ENCODE data around the gene DPP10. TPM values are rescaled to one million over a fixed set of nuclear protein-coding genes. Genes with fewer than 3 reads are reported as not detected.

The DPP10 gene
- total RNA-seq, 1 donor from 2014 or later, result 6.5 TPM

DNA sequence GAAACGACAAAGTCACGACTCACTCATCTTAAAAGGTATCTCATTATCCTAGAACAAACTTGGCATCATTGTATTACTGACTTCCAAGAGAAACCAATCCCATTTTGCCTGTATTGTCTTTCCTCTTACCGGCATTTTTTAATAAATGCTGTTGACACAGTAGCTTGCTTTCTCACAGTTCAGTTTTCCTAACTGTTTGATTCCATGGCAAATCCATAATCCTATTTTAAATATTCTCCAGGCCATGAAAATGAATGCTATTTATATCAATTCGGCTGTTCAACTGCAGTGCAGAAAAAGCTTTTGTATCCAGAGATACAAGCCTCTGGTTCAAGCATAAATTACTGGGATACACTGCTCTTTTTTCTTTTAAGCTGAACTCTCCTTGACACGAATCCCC is 1241.9 kb downstream of the DPP10 start:
- H3K4me3 ChIP-seq, result no peak overlapping the region
- TF ChIP-seq EZH2phosphoT487 (IDR thresholded peaks at IDR 0.05) (no peak), EZH2 (IDR thresholded peaks at IDR 0.05) (no peak)
- TF ChIP-seq, protein P1, sequence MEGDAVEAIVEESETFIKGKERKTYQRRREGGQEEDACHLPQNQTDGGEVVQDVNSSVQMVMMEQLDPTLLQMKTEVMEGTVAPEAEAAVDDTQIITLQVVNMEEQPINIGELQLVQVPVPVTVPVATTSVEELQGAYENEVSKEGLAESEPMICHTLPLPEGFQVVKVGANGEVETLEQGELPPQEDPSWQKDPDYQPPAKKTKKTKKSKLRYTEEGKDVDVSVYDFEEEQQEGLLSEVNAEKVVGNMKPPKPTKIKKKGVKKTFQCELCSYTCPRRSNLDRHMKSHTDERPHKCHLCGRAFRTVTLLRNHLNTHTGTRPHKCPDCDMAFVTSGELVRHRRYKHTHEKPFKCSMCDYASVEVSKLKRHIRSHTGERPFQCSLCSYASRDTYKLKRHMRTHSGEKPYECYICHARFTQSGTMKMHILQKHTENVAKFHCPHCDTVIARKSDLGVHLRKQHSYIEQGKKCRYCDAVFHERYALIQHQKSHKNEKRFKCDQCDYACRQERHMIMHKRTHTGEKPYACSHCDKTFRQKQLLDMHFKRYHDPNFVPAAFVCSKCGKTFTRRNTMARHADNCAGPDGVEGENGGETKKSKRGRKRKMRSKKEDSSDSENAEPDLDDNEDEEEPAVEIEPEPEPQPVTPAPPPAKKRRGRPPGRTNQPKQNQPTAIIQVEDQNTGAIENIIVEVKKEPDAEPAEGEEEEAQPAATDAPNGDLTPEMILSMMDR (IDR thresholded peaks at IDR 0.05), result no peak
- no peaks in the 10 kb centered on the region for H3K36me3 Mint-ChIP-seq
- H3K9me3 ChIP-seq (ENCODE audit: low read depth), result no peaks in the 10 kb centered on the region
- no peak overlapping the region for H3K27ac Mint-ChIP-seq
- no peaks in the 10 kb centered on the region for H4K20me1 ChIP-seq (ENCODE audit: low read depth)
- peaks cover under 1% of the 10 kb centered on the region for H3K9me3 Mint-ChIP-seq
- H3K27me3 Mint-ChIP-seq (ENCODE audit: insufficient read depth, low read depth), result no peaks in the 10 kb centered on the region
- H3K4me3 Mint-ChIP-seq, result no peak overlapping the region
- no peaks in the 10 kb centered on the region for H3F3A ChIP-seq (ENCODE audit: low read depth)
- H3K4me1 Mint-ChIP-seq, result peaks cover 6% of the 10 kb centered on the region
- H3K9ac ChIP-seq, result no peak overlapping the region
- DNase-seq (ENCODE audit: low spot score), result no peak
- H3K27me3 ChIP-seq, result no peaks in the 10 kb centered on the region
- H3K27ac ChIP-seq, result no peak overlapping the region
- H2AFZ ChIP-seq (replicated peaks), result no peak overlapping the region
- no peaks in the 10 kb centered on the region for H3K4me1 ChIP-seq
- no peak overlapping the region for H3K4me2 ChIP-seq
- no peaks in the 10 kb centered on the region for H3K79me2 ChIP-seq (ENCODE audit: low read depth)
- no peaks in the 10 kb centered on the region for H3K36me3 ChIP-seq

DNA sequence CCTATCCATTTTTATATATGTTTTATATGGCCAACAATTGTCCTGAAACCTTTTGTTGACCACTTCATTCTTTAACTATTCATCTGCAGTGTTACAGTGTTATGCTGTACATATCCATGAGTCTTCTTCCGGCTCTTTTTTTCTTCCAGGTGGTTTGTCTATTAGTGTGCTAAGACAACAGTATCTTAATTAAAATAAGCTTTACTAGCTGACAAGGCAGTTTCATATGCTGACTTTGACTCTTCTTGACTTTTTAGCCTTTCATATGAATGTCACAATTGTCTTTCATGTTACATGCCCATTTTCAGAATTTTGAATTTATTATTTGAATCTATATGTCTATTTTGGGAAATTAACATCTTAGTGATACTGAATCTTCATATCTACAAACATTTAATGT is 1249.0 kb downstream of the DPP10 start:
- H2AFZ ChIP-seq (replicated peaks), result no peak overlapping the region
- no peaks in the 10 kb centered on the region for H3F3A ChIP-seq (ENCODE audit: low read depth)
- TF ChIP-seq EZH2phosphoT487 (IDR thresholded peaks at IDR 0.05) (no peak), EZH2 (IDR thresholded peaks at IDR 0.05) (no peak)
- TF ChIP-seq, protein P1 (IDR thresholded peaks at IDR 0.05), result no peak
- H3K9ac ChIP-seq, result no peak overlapping the region
- H3K36me3 ChIP-seq, result no peaks in the 10 kb centered on the region
- H3K27me3 Mint-ChIP-seq (ENCODE audit: insufficient read depth, low read depth), result no peaks in the 10 kb centered on the region
- no peaks in the 10 kb centered on the region for H3K9me3 Mint-ChIP-seq
- H3K36me3 Mint-ChIP-seq, result no peaks in the 10 kb centered on the region
- no peaks in the 10 kb centered on the region for H3K79me2 ChIP-seq (ENCODE audit: low read depth)
- no peaks in the 10 kb centered on the region for H3K9me3 ChIP-seq (ENCODE audit: low read depth)
- DNase-seq (ENCODE audit: low spot score), result no peak
- no peak overlapping the region for H3K27ac ChIP-seq
- H3K4me1 ChIP-seq, result no peaks in the 10 kb centered on the region
- no peaks in the 10 kb centered on the region for H4K20me1 ChIP-seq (ENCODE audit: low read depth)
- H3K4me1 Mint-ChIP-seq, result no peaks in the 10 kb centered on the region
- no peak overlapping the region for H3K4me3 Mint-ChIP-seq
- H3K4me2 ChIP-seq, result no peak overlapping the region
- H3K27ac Mint-ChIP-seq, result no peak overlapping the region
- H3K27me3 ChIP-seq, result no peaks in the 10 kb centered on the region
- no peak overlapping the region for H3K4me3 ChIP-seq

DNA sequence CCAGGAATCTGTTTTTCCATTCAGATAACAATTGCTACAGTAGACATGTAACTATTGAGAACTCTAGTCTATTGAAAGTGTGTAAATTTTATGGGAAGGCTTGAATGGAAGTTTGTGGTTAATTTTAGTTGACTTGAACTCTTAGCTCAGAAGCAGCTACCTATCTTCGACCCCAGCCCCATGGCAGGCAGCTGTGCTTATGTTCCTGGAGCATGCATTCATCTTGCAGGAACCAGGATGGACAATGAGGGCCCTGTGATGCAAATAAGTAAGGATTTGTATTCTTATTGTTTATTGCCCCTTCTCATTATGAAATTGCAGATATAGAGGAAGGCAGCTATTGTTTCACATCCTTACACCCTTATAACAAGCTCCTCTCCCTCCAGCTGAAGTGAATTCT is 1252.2 kb downstream of the DPP10 start:
- Histone ChIP-seq H3K4me1 (no peaks in the 10 kb centered on the region), H3K9me3 (ENCODE audit: low read depth) (no peaks in the 10 kb centered on the region), H3K27ac (no peak overlapping the region), H3K79me2 (ENCODE audit: low read depth) (no peaks in the 10 kb centered on the region), H3K27me3 (no peaks in the 10 kb centered on the region), H4K20me1 (ENCODE audit: low read depth) (no peaks in the 10 kb centered on the region), H3K36me3 (no peaks in the 10 kb centered on the region), H3K4me3 (no peak overlapping the region), H3K4me2 (no peak overlapping the region), H2AFZ (replicated peaks) (no peak overlapping the region), H3K9ac (no peak overlapping the region), H3F3A (ENCODE audit: low read depth) (no peaks in the 10 kb centered on the region)
- Mint-ChIP-seq H3K27me3 (ENCODE audit: insufficient read depth, low read depth) (no peaks in the 10 kb centered on the region), H3K9me3 (peaks cover 5% of the 10 kb centered on the region), H3K4me3 (no peak overlapping the region), H3K4me1 (no peaks in the 10 kb centered on the region), H3K36me3 (no peaks in the 10 kb centered on the region), H3K27ac (no peak overlapping the region)
- TF ChIP-seq EZH2phosphoT487 (IDR thresholded peaks at IDR 0.05) (no peak), EZH2 (IDR thresholded peaks at IDR 0.05) (no peak)
- TF ChIP-seq, protein P1 (IDR thresholded peaks at IDR 0.05), result no peak
- no peak for DNase-seq (ENCODE audit: low spot score)

Measured in neural progenitor cell (in vitro differentiated cells).